Activated T-helper 1 cell treated with Interleukin-2 at 50 U/mL for 16 hours (primary cell): ENCODE data around the gene PRELP.

Experiments used
- DNase-seq: peaks from one replicate; pipeline ENCODE4 v3.0.0-alpha.2; 2020; ENCODE audit warnings: low read depth

Gene PRELP

GRCh38 chr1:203524152-203524551 lies 48.5 kb downstream of the PRELP start:
- no peak for DNase-seq

DNA sequence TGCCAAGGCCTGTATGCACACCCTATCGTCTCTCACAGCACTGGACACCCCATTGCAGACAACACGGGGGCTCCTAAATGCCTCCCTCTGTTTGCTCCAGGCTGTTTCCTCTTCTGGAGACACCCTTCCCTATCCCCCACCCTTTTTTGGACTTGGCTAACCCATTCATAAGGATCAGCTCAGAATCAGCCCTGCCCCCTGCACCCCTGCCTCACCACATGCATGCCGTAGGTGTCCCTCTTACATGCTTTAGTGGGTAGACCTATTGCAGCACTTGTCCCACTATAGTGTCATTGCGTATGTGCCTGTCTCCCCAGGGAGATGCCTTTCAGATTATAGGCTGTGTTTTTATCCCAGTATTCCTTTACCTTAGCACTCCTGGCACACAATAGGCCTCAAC lies 49.2 kb downstream of the PRELP start:
- DNase-seq, result no peak

- DNase-seq, result no peak
Observed at GRCh38 chr1:203525685-203526084, 50.1 kb downstream of the PRELP start.

DNA sequence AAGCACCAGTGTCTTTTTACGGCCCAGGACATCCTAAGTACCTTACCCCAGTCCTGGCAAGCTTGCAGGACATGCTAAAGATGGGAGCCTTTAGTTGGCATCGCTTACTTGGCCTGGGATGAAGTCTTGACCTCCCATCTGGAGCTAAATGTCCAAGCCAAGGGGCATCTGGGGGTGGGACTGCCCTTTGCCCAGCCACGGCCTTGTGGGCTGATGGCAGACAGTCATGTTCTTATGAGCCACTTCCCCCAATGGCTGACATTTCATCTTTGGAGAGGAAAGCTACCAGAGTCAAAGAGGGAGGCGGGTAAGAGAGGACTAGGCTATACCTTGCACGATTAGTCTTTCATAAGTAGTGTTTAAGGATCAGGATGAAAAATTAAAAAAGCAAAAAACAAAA lies 50.5 kb downstream of the PRELP start:
- DNase-seq, result no peak

DNA sequence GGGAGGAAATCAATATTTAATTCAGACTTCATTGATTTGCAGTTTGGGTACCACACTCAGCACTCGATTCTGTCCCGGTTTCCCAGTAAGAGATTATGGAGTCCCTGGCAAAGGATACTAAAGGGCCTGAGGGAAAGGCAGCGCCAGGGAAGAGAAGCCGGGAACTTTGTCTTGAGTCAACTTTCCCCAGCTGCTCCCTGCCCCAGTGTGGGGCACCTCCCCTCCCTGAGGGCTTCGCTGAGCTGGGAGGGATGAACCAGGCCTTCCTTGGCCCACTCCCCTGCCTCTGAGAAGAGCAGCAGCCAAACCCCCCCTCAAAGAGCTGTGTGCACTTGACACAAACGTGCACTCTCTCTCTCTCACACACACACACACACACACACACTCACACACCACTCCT lies 51.0 kb downstream of the PRELP start:
- no peak for DNase-seq

GRCh38 chr1:203527013-203527412 lies 51.4 kb downstream of the PRELP start:
- no peak for DNase-seq

- DNase-seq, result no peak
Observed at GRCh38 chr1:203528063-203528462, 52.5 kb downstream of the PRELP start.

GRCh38 chr1:203528976-203529835 lies 53.6 kb downstream of the PRELP start:
- no peak for DNase-seq

- DNase-seq, result no peak
Observed at GRCh38 chr1:203531063-203531462, 55.5 kb downstream of the PRELP start.

GRCh38 chr1:203534012-203534411 lies 58.4 kb downstream of the PRELP start:
- no peak for DNase-seq

DNA sequence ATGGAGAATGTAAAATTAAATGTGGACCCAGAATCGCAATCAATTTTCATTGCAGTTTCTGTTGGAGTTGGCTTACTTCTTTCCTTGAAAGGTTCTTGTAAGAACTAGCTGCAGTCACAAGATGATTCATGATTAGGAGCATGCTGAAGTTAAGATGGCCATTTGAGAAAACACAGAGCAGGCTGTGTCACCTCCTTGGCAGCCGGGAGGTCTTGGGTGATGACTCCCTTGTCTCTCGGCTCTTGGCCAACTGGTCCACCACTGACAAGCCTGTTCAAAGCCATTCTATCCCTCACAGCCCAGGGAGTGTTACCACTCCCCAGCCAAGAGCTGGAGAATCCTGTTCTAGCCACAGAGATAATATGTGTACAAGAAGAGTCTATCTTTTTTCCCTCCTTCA lies 58.9 kb downstream of the PRELP start:
- DNase-seq, result no peak

DNA sequence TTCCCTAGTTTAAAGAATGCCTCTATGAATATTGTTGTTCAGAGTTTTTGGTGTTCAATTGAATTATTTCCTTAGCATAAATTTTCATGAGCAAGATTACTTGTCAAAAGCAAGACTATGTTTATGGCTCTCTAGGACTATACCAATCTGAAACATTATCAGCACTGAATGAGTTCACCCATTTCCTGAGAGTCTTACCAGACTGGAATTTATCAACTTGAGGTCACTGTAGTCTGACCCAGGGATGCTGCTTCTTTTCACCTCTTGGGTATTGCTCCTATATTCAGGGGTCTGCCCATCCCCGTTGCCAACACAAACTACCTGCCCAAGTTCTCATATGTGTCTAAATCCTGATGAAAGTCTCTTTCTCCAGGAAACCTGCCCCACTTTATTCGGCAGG lies 61.0 kb downstream of the PRELP start:
- DNase-seq, result no peak

GRCh38 chr1:203536980-203537455 lies 61.4 kb downstream of the PRELP start:
- no peak for DNase-seq

DNA sequence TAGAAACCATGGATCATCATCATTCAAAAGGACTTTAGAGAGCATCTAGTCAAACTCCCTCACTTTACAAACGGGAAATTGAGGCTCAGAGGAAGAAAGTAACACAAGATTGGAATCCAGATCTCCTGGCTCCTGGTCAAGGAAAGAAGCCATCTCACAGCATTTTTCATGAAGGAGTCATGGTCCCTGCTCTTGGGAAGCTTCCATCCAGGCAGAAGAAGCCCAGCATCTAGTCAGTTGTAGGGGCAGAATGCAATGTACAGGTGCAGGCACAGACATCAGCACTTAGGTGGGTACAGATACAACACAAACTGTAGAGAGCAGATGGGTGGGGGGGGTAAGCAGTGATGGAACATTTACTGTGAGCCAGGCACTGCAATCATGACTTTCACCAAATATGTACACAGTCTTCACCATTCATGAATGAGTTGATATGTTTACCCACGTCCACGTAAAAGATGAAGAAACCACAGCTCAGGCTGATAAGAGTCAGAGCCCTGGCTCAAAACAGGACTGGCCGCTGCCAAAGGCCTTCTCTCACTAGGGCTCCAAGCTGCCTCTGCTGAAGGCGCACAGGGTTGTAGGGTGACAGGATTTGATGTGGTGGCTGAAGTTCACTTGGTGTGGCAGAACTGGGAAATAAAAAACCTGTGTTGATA lies 62.3 kb downstream of the PRELP start:
- no peak for DNase-seq

- DNase-seq, result no peak
Observed at GRCh38 chr1:203538726-203539125, 63.1 kb downstream of the PRELP start.

DNA sequence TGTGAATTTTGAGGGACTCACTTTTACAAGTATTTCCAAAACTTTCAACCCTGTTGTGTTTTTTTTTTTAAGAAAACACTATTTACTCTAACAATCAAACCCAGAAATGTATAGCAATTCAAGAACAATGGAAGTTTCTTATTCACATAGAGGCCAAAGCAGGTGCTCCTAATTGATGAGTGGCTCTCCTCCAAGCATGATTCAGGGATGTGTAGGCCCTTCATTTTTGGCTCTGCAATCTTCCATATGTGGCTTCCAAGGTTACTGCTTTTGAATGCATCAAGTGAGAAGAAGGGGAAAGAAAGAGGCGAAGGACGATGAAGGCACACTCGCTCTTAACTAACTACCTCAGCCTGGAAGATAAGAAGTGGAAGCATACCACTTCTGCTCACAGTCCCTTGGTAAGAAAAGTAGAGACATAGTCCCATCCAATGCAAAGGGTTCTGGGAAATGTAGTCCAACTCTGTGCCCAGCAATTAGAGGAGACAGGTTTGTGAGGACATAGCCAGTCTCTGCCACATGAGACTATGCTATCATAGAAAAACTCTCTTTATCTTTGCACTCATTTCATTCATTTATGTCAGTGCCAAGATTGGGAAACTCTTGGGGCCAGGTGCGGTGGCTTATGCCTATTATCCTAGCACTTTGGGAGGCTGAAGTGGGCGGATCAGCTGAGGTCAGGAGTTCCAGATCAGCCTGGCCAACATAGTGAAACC lies 64.4 kb downstream of the PRELP start:
- DNase-seq, result no peak
